ENCODE data around the gene F5.

F5 gene

GRCh38 chr1:169586395-169587255 is at the start of gene F5:
Gene F5 (minus strand): TSS chr1:169586481. CDS start chr1:169586386, 95 bp downstream.
- peak; percentile 82 for DNase-seq

- DNase-seq: no peak
Observed at GRCh38 chr1:169634877-169635276, 48.6 kb upstream of the F5 start.

GRCh38 chr1:169634145-169634544 is 47.9 kb upstream of the F5 start:
- DNase-seq: no peak

GRCh38 chr1:169631249-169631648 is 45.0 kb upstream of the F5 start:
- no peak for DNase-seq

- DNase-seq: no peak
Observed at GRCh38 chr1:169630006-169630405, 43.7 kb upstream of the F5 start, which contains the start of gene SELP. Gene SELP (minus strand): TSS chr1:169630124. CDS start chr1:169630074, 50 bp downstream.

- DNase-seq: no peak
Observed at GRCh38 chr1:169624912-169625311, 38.6 kb upstream of the F5 start.

GRCh38 chr1:169624122-169624521 is 37.8 kb upstream of the F5 start:
- DNase-seq: no peak

- peak; percentile 24 for DNase-seq
Observed at GRCh38 chr1:169623132-169623926, 37.0 kb upstream of the F5 start.

- no peak for DNase-seq
Observed at GRCh38 chr1:169620565-169620964, 34.3 kb upstream of the F5 start.

- DNase-seq: no peak
Observed at GRCh38 chr1:169618367-169618766, 32.1 kb upstream of the F5 start.

GRCh38 chr1:169615803-169616202 is 29.5 kb upstream of the F5 start:
- DNase-seq: no peak

GRCh38 chr1:169610858-169611257 is 24.6 kb upstream of the F5 start:
- no peak for DNase-seq

- DNase-seq: no peak
Observed at GRCh38 chr1:169610108-169610507, 23.8 kb upstream of the F5 start.

GRCh38 chr1:169608226-169608625 is 21.9 kb upstream of the F5 start:
- DNase-seq: no peak

GRCh38 chr1:169604781-169605560 is 18.7 kb upstream of the F5 start:
- peak; percentile 71 for DNase-seq

GRCh38 chr1:169601096-169601881 is 15.0 kb upstream of the F5 start:
- DNase-seq: no peak

- no peak for DNase-seq
Observed at GRCh38 chr1:169595764-169596711, 9.8 kb upstream of the F5 start.

GRCh38 chr1:169594391-169594790 is 8.1 kb upstream of the F5 start:
- no peak for DNase-seq

GRCh38 chr1:169590932-169591331 is 4.7 kb upstream of the F5 start:
- no peak for DNase-seq

- peak; percentile 32 for DNase-seq
Observed at GRCh38 chr1:169588785-169589485, 2.7 kb upstream of the F5 start.
